HS-27A (cell line): ENCODE data around the gene PRKD2.
"Not testable (repeated sequence)": the region's sequence is repeated elsewhere in the genome, so short reads cannot be mapped to it uniquely, and the experiment has no call there.

ENCODE experiments used
- DNase-seq: peaks from one replicate; pipeline ENCODE4 v3.0.0-alpha.2; 2012; ENCODE audit warnings: low read depth, missing footprints

Gene PRKD2

DNA sequence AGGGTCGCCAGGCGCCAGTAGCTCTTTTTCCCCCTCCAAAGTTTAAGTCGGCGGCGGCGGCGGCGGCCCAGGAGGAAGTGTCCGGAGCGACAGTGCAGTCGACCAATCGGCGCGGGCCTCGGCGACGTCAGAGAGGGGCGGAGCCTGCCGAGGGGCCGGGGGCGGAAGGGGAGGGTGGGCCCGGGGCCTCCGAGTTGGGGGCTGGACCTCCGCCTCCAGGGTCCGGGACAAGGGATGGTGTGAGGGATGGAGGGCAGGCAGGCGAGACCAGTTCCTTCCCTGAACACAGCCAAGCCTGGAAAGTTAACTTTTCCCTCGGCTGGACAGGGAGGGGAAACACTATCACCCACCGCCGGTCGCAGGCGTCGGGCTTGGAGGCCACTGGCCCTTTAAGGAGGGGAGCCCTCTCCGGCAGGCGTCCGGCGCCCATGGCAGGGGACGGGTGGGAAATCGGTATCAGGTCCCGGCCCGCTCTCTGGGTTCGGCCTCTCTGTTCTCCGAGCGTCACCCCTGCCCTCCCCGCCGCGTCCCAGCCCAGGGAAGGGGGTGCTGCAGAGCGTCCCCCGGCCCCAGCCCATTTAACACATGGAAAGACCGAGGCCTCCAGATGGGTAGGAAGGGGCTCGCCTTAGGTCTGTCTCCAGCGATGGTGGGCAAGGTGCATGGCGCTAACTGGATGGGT lies at the start of gene PRKD2:
Gene PRKD2, minus strand, starts transcription at position 81 of the 682 bp plus-strand sequence. CDS start 744 bp downstream, outside the sequence.
- peak; percentile 55 for DNase-seq

DNA sequence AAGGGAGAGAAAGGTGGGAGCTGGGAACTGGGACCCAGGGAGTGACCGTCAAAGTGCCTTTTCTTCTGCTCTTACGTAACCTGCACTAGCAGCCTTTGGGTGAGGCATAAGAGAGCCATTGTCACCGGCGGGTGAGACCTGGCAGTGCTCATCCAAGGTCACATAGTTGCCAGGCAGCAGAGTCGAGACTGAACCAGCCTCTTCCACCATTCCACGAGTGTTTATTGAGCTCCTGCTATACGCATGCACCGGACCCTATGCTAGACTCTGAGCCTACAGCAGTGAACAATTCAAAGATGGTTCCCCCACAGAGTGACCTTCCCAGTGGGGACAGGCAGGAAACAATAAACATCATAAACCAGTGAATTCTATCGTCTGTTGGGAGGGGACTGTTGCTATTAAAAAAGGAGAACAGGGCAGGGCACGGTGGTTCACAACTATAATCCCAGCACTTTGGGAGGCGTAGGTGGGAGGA lies 47.9 kb upstream of the PRKD2 start:
- DNase-seq, result no peak

DNA sequence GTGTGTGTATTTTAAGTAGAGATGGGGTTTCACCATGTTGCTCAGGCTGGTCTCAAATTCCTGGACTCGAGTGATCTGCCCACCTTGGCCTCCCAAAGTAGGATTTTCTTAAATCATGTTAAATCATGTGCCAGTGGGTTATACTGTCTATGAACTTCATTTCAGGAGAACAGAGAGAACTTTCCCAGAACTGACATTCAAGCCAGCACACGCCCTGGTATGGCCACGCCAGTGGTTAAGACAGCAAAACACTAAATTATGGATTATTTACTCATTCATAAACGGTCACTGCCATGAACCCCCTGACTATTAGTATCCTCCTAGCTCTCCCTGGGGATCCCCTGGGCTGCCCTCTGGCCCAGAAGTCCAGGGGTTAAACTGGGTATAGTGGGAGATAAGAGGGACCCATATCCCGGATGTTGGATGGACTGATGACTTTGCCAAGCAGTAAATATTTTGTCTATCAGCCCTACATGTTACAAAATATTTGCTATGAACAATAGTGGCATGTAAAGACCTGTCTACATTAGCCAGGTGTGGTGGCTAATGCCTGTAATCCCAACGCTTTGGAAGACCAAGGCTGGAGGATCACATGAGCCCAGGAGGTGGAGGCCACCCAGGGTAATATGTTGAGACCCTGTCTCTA lies 45.5 kb upstream of the PRKD2 start:
- DNase-seq, result no peak

DNA sequence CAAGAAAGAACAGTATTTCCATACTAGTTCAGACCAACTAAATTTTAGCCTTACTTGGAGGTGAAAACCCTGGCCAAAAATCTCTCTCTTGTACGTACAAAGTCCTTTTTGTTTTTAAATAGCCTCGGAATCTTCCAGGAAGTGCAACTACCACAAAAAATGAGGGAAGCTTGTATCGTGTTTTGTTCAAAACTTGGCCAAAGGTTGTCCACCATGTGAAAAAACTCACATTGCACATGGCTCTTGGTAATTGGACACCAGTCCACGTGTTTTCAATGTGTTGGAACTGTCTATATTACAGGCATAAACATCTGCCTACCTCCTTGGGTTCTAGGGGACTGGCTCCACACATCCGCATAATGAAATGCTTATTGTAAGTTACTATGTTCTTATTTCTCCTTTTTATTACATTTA lies 44.5 kb upstream of the PRKD2 start:
- DNase-seq, result no peak

DNA sequence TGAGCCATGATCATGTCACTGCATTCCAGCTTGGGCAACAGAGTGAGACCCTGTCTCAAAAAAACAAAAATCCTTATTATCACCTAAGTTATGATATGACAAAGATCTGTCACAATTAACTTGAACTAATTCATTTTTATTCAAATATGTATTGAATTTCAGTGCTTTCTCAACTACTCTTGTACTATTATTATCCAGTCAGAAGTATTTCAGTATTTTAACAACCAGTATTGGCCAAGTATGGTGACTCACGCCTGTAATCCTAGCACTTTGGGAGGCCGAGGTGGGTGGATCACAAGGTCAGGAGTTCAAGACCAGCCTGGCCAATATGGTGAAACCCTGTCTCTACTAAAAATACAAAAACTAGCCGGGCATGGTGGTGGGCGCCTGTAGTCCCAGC lies 44.0 kb upstream of the PRKD2 start:
- DNase-seq, result not testable (repeated sequence)

DNA sequence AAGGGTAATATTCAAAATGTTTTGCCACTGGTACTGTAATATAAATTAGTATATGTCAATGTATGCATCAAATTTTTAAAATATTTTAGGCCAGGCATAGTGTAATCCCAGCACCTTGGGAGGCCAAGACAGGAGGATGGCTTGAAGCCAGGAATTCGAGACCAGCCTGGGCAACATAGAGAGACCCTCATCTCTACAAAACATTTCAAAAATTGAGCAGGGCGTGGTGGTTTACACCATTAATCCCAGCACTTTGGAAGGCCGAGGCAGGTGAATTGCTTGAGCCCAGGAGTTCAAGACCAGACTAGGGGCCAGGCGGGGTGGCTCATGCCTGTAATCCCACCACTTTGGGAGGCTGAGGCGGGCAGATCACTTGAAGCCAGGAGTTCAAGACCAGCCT lies 43.4 kb upstream of the PRKD2 start:
- DNase-seq, result no peak

DNA sequence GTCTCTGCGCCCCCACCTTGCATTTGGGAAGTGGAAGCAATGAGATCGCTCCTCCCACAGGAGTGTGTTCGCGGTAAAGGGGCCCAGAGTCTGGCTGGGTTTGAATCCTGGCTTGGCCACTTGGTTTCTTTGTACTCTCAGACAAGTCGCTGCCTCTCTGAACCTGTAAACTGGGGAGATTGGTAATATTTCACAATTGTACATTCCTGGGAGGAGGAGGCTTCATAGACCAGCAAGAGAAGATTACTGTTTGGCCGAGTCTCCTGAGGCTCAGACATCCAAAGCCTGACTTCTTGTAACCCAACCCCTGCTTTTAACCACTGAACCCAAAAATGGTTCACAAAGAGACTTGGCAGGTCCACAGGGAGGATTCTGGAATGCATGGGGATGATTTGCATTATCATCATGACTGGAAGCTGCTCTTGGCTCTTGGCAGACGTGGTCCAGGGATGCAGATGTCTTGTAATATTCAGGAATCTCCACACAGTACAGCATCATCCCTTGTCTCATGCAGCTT lies 43.0 kb upstream of the PRKD2 start:
- DNase-seq, result no peak

DNA sequence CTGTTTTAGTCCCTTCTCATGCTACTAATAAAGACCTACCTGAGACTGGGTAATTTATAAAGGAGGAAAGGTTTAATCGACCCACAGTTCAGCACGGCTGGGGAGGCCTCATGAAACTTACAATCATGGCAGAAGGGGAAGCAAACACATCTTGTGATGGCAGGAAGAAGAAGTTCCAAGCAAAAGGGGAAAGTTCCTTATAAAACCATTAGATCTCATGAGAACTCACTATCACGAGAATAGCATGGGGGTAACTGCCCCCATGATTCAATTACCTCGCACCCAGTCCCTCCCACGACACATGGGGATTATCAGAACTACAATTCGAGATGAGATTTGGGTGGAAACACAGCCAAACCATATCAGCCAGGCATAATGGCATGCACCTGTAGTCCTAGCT lies 42.3 kb upstream of the PRKD2 start:
- DNase-seq, result no peak

DNA sequence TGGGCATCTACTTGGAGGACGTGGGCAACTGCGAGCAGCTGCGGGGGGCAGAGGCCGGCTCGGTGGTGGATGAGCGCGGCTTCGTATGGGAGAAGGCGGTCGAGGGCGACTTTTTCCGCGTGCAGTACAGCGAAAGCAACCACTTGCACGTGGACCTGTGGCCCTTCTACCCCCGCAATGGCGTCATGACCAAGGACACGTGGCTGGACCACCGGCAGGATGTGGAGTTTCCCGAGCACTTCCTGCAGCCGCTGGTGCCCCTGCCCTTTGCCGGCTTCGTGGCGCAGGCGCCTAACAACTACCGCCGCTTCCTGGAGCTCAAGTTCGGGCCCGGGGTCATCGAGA lies 39.6 kb upstream of the PRKD2 start:
- no peak for DNase-seq

DNA sequence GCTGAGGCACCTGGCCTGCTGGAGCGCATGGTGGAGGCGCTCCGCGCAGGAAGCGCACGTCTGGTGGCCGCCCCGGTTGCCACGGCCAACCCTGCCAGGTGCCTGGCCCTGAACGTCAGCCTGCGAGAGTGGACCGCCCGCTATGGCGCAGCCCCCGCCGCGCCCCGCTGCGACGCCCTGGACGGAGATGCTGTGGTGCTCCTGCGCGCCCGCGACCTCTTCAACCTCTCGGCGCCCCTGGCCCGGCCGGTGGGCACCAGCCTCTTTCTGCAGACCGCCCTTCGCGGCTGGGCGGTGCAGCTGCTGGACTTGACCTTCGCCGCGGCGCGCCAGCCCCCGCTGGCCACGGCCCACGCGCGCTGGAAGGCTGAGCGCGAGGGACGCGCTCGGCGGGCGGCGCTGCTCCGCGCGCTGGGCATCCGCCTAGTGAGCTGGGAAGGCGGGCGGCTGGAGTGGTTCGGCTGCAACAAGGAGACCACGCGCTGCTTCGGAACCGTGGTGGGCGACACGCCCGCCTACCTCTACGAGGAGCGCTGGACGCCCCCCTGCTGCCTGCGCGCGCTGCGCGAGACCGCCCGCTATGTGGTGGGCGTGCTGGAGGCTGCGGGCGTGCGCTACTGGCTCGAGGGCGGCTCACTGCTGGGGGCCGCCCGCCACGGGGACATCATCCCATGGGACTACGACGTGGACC lies 39.1 kb upstream of the PRKD2 start:
- DNase-seq, result no peak

DNA sequence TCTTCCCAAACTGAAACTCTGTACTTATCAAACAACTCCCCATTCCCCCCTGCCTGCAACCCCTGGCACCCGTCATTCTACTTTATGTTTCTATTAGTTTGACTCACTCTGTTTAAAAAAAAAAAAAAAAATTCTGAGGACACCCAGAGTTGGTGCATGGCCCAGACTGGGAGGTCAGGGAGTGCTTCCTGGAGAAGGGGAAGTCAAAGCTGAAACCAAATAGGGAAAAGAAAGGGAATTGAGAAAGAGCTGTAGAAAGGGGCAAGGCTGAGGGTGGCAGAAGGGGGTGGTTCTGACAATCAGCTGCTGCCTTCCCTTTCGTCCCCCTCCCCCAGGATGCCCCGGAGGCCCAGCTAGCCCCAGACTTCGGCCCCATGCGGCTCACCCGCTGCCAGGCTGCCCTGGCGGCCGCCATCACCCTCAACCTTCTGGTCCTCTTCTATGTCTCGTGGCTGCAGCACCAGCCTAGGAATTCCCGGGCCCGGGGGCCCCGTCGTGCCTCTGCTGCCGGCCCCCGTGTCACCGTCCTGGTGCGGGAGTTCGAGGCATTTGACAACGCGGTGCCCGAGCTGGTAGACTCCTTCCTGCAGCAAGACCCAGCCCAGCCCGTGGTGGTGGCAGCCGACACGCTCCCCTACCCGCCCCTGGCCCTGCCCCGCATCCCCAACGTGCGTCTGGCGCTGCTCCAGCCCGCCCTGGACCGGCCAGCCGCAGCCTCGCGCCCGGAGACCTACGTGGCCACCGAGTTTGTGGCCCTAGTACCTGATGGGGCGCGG lies 38.4 kb upstream of the PRKD2 start:
- no peak for DNase-seq

DNA sequence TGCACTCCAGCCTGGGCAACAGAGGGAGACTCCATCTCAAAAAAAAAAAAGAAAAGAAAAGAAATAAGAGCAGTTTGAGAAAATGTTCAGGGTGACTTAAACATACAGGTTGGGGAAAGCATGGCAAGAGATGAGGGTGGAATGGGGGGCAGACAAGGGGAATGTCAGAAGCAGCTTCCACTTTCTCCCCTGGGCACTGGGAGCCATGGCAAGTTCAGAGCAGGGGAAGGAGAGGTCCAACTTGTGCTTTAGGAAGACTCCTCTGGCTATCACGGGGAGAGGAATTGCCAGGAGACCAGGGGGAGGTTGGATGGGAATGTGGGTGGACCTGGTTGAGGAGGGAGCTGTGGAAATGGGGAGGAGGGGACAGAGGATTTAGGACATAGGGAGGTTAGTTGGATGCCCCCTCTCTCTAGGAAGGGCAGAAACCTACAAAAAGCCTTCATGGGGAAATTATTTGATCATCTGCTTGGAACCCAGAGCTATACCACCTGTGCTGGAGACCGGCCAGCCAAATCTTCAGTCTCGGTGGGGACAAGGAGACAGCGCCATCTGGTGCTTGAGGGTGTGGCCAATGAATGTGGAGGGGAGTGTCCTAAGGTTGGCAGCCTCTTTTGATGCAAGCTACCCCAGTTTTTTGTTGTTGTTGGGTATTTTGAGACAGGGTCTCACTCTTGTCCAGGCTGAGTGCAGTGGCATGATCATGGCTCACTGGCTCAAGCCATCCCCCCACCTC lies 36.7 kb upstream of the PRKD2 start:
- DNase-seq, result no peak

DNA sequence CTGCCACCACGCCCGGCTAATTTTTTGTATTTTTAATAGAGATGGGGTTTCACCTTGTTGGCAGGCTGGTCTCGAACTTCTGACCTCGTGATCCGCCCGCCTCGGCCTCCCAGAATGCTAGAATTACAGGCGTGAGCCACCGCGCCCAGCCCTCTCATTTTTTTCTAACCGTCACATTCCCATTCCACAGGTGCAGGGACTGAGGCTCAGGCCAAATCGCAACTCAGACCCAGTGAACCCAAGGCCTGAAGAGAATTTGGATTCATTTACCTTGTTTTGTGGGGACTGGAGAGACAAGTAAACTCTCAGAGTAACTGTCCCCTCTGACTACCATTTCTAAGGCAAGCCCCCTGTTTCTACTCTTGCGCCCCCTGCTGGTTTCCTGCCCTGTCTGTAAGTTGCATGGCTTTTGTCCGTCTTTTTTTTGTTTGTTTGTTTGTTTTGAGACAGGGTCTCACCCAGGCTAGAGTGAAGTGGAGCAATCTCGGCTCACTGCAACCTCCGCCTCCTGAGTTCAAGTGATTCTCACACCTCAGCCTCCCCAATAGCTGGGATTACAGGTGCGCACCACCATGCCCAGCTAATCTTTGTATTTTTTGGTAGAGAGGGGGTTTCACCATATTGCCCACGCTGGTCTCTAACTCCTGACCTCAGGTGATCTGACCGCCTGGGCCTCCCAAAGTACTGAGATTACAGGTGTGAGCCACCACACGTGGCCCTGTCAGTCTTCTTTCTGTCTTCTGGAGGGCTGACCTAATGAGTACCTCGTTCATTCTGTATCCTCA lies 31.6 kb upstream of the PRKD2 start:
- no peak for DNase-seq

DNA sequence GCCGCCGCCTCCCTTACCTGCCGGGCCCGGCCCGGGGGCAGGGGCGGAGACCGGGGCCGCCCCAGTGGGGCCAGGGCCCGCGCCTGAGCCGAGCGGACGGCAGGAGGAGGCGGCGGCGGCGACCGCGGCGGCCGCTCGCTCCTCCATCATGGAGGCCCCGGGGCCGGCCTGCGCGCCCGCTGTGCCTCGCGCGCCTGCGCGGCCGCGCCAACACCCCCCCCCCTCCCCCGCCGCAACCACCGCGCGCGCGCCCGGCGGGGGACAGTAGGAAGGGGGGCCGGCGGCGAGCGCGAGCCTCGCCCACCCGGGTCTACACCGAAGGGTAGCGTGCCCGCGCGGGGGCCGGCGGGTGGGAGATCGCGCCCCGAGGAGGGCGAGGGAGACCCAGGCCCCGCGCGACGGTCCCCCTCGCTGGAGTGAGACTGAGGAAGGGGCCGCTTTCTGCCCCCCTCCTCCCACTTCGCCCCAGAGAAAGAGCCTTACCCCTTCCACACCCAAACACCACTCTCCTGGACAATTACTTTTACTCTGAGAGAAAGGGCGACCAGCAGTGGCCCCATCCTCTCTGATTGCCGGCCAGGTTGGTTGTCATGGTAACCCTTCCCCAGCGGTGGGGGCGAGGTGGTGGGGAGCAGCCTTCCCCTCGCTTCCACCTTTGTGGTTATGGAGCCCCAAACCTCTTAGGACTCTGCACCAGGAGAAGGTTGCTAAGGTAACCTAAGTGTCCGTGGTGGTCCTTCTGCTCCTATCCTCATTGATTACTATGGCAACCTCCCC lies 29.6 kb upstream of the PRKD2 start, which contains the start of gene STRN4:
Gene STRN4, minus strand, starts transcription at position 170 of the 777 bp plus-strand sequence. Its CDS starts 20 bp downstream, at position 150.
- DNase-seq, result no peak

DNA sequence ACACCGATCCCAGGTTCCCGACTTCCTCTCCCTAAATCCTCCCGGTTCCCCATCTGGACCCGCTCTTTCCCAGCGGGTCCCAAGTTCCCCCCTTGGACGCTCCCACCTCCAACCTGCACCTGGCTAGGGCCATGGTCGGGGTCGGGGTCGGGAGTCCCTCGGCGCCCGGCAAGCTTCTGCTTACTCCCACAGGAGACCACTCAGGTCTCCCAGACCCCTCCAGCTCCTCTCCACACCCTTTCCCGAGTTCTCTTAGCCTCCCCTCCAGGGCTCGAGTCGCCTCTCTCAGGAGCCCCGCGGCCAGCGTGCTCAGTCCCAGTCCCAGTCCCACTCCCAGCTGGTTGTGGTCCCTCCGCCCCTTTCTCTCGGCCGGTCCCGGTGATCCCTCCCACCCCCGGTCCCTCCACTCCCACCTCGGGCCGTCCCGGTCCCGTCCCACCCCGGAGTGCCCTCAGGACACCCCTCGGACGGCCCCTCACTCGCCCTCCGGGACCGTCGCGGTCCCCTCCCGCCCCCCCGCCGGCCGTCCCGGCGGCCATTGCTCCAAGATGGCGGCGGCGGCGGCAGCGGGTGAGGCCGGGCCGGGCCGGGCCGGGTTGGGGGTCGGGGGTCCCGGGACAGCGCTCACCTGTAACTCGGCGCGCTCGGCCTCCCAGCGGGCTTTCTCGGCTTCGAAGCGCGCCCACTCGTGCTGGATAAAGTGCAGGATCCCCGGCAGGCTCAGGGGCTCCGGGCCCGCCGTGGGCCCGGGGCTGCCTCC lies 28.8 kb upstream of the PRKD2 start, which contains the start of gene FKRP:
Gene FKRP, plus strand, starts transcription at position 537 of the 760 bp plus-strand sequence. CDS start 9,394 bp downstream, outside the sequence.
- DNase-seq, result no peak

DNA sequence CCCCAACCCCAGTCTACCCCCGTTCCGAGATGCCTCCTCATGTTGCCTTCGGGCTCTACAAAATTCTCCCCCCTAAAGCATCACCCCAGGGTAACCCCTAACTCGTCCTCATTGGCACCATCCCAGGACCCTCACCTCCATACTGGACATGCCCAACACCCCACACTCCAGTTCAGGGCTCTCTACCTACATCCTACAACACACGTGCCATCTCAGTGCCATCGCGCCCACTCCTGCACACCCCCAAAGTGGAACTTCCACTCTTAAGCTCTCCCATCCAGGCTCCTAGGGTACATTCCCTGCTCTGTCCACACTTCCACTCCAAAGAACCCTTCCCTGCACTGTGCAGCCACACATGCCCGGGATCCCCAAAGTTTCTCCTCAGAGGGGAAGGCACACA lies 28.1 kb upstream of the PRKD2 start:
- no peak for DNase-seq

DNA sequence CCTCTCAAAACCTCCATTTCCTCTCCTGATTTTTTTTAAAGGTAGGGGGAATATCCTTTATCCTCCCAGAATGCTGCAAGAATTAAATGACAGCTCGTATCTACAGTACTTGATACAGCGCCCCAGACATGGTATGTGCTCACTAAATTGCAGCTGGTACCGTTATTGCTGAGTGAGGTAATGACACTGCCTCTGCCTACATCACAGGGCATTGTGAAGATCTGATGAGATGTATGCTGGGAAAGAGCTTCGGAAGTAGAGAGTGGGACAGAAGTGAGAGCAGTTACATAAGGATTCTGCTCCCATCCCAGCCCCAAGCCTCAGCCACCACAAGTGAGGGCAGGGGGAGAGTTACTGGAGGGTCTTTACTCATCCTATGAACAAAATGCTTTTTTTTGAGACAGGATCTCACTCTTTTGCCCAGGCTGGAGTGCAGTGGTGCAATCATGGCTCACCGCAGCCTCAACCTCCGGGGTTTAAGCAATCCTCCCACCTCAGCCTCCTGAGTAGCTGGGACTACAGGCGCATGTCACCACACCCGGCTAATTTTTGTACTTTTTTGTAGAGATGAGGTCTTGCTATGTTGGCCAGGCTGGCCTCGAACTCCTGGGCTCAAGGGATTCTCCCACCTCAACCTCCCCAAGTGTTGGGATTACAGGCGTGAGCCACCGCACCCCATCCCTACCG lies 27.2 kb upstream of the PRKD2 start:
- DNase-seq, result no peak

DNA sequence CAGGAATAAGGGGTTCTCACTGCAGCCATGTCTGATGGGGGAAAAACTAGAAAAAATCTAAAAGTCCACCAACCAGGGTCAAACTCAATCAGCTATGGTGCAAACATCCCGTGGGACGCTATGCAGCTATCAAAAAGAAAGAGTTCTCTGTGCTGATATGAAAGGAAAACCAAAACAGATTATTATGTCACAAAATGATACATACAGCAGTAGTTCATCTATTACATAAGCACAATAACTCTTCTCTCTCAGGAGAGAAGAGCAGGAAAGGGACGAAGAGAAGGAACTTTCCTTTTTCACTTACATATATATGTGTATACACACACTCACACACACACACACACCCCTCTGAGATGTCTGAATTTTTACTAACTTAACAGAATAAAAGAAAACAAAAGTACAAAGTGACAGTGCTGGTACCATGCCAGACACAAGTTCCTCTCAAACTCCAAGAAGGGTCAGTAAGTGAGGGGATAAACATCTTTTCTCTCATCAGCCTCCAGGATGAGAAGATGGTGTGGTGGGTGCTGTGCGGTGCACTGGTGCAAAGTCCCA lies 26.1 kb upstream of the PRKD2 start:
- no peak for DNase-seq
